ENCODE data around the gene RIMBP3C. TPM values are rescaled to one million over a fixed set of nuclear protein-coding genes. Genes with fewer than 3 reads are reported as not detected.

The RIMBP3C gene
- total and polyA plus RNA-seq, 7 donors = 0.01 to 0.04 (median 0.04) TPM; not detected in 4

- H3K4me1 ChIP-seq = peaks cover 40% of the 10 kb centered on the region
- no peak for TF ChIP-seq CTCF (IDR thresholded peaks at IDR 0.05)
These were observed 28.2 kb upstream of the RIMBP3C start for GRCh38 chr22:21579474-21579851.

GRCh38 chr22:21573750-21574494, 22.7 kb upstream of the RIMBP3C start:
- Histone ChIP-seq H3K27ac (no peak overlapping the region), H3K27me3 (ENCODE audit: insufficient read depth in 3 of 3, low read length in 2 of 3) (no peaks in the 10 kb centered on the region), H3K4me3 (no peak overlapping the region), H3K36me3 (ENCODE audit: insufficient read depth in 1 of 2, low read depth in 1 of 2) (no peaks in the 10 kb centered on the region), H3K9me3 (no peaks in the 10 kb centered on the region), H3K4me1 (peaks cover 66% of the 10 kb centered on the region)
- DNase-seq (no peak), ATAC-seq (peak in 1 of 4 donors; percentile 7)
- TF ChIP-seq CTCF (IDR thresholded peaks at IDR 0.05) = no peak
- intact Hi-C loops (cut with DNase I) = no loop called here
- WGBS, 3 donors = 71 to 81% (median 75%) methylated on average over 5 of the region's 5 CpGs

More at GRCh38 chr22:21579474-21579851, 28.2 kb upstream of the RIMBP3C start:
- Histone ChIP-seq H3K27me3 (ENCODE audit: insufficient read depth in 3 of 3, low read length in 2 of 3) (no peaks in the 10 kb centered on the region), H3K36me3 (ENCODE audit: insufficient read depth in 1 of 2, low read depth in 1 of 2) (no peaks in the 10 kb centered on the region), H3K4me3 (no peak overlapping the region), H3K27ac (no peak overlapping the region), H3K9me3 (no peaks in the 10 kb centered on the region)
- no peak for DNase-seq
- 53 to 69% (median 59%) methylated on average over 6 of the region's 6 CpGs for WGBS, 3 donors
- ATAC-seq = no peak
- intact Hi-C loops (cut with DNase I) = no loop called here

- Histone ChIP-seq H3K4me3 (no peak overlapping the region), H3K36me3 (ENCODE audit: insufficient read depth in 1 of 2, low read depth in 1 of 2) (no peaks in the 10 kb centered on the region), H3K4me1 (peaks cover 63% of the 10 kb centered on the region), H3K27ac (no peak overlapping the region), H3K27me3 (ENCODE audit: insufficient read depth in 3 of 3, low read length in 2 of 3) (no peaks in the 10 kb centered on the region), H3K9me3 (no peaks in the 10 kb centered on the region)
- ATAC-seq (no peak), DNase-seq (no peak)
- TF ChIP-seq CTCF (IDR thresholded peaks at IDR 0.05) = no peak
- intact Hi-C loops (cut with DNase I) = no loop called here
- WGBS, 3 donors = 55 to 70% (median 56%) methylated on average over 6 of the region's 6 CpGs
These were observed 22.1 kb upstream of the RIMBP3C start for GRCh38 chr22:21573293-21573734.

- H3K9me3 ChIP-seq = no peaks in the 10 kb centered on the region
- H3K27ac ChIP-seq = no peak overlapping the region
- no peaks in the 10 kb centered on the region for H3K27me3 ChIP-seq (ENCODE audit: insufficient read depth in 3 of 3, low read length in 2 of 3)
- intact Hi-C loops (cut with DNase I) = no loop called here
- peaks cover 51% of the 10 kb centered on the region for H3K4me1 ChIP-seq
- no peak for DNase-seq
- ATAC-seq = no peak
- no peaks in the 10 kb centered on the region for H3K36me3 ChIP-seq (ENCODE audit: insufficient read depth in 1 of 2, low read depth in 1 of 2)
- no peak for TF ChIP-seq CTCF (IDR thresholded peaks at IDR 0.05)
- no peak overlapping the region for H3K4me3 ChIP-seq
- 80 to 91% (median 86%) methylated on average over 4 of the region's 4 CpGs for WGBS, 3 donors
These were observed 20.4 kb upstream of the RIMBP3C start for GRCh38 chr22:21571679-21572078.

GRCh38 chr22:21570398-21570797, 19.1 kb upstream of the RIMBP3C start:
- intact Hi-C loops (cut with DNase I) = no loop called here
- H3K4me1 ChIP-seq = peaks cover 51% of the 10 kb centered on the region

More at GRCh38 chr22:21570398-21570797, 19.1 kb upstream of the RIMBP3C start:
- no peak for TF ChIP-seq CTCF (IDR thresholded peaks at IDR 0.05)
- DNase-seq = no peak
- ATAC-seq = no peak
- no peaks in the 10 kb centered on the region for H3K36me3 ChIP-seq (ENCODE audit: insufficient read depth in 1 of 2, low read depth in 1 of 2)
- no peak overlapping the region for H3K4me3 ChIP-seq
- no peaks in the 10 kb centered on the region for H3K27me3 ChIP-seq (ENCODE audit: insufficient read depth in 3 of 3, low read length in 2 of 3)
- 40 to 52% (median 40%) methylated on average over 4 of the region's 4 CpGs for WGBS, 3 donors
- no peak overlapping the region for H3K27ac ChIP-seq
- no peaks in the 10 kb centered on the region for H3K9me3 ChIP-seq
